Nucleus accumbens (tissue), 56 donors: ENCODE data around the gene PTCD2.
"Not testable (repeated sequence)": the region's sequence is repeated elsewhere in the genome, so short reads cannot be mapped to it uniquely, and the experiment has no call there.

Experiments used
- DNase-seq, 56 donors: peaks; one replicate each; lab custom pipeline; 2025; lab: John Stamatoyannopoulos, UW

Gene PTCD2

GRCh38 chr5:72295539-72295938 lies 24.6 kb upstream of the PTCD2 start:
- DNase-seq = no peak

GRCh38 chr5:72296256-72296655 lies 23.9 kb upstream of the PTCD2 start:
- no peak for DNase-seq

GRCh38 chr5:72298136-72298535 lies 22.0 kb upstream of the PTCD2 start:
- DNase-seq = not testable (repeated sequence)

- no peak for DNase-seq
Observed at GRCh38 chr5:72298711-72299110, 21.5 kb upstream of the PTCD2 start.

GRCh38 chr5:72300590-72301339 lies 19.4 kb upstream of the PTCD2 start:
- no peak for DNase-seq

GRCh38 chr5:72301557-72301956 lies 18.6 kb upstream of the PTCD2 start:
- no peak for DNase-seq

GRCh38 chr5:72302171-72302570 lies 18.0 kb upstream of the PTCD2 start:
- no peak for DNase-seq

- no peak for DNase-seq
Observed at GRCh38 chr5:72305194-72306142, 14.7 kb upstream of the PTCD2 start.

GRCh38 chr5:72307573-72307967 lies 12.6 kb upstream of the PTCD2 start:
- no peak for DNase-seq

- peak; percentile 67 to 99 (median 96) for DNase-seq
Observed at GRCh38 chr5:72307968-72308852, 12.0 kb upstream of the PTCD2 start.

GRCh38 chr5:72308853-72309191 lies 11.4 kb upstream of the PTCD2 start:
- DNase-seq = peak in 1 of 56 donors; percentile 24

GRCh38 chr5:72313141-72313540 lies 7.0 kb upstream of the PTCD2 start:
- no peak for DNase-seq

GRCh38 chr5:72314571-72315172 lies 5.5 kb upstream of the PTCD2 start:
- peak in 1 of 56 donors; percentile 6 for DNase-seq

- DNase-seq = peak in 11 of 56 donors; percentile 4 to 57 (median 28)
Observed at GRCh38 chr5:72319435-72319975, 668 bp upstream of the PTCD2 start.

- no peak for DNase-seq
Observed at GRCh38 chr5:72324189-72324825, 4.1 kb downstream of the PTCD2 start.

GRCh38 chr5:72325566-72326305 lies 5.6 kb downstream of the PTCD2 start:
- DNase-seq = no peak

GRCh38 chr5:72326306-72326649 lies 6.1 kb downstream of the PTCD2 start:
- no peak for DNase-seq

- peak in 54 of 56 donors; percentile 0 to 86 (median 50) for DNase-seq
Observed at GRCh38 chr5:72328172-72328571, 8.0 kb downstream of the PTCD2 start.

GRCh38 chr5:72330712-72331111 lies 10.5 kb downstream of the PTCD2 start:
- no peak for DNase-seq
